ENCODE data around the gene DCDC2.
"Not testable (repeated sequence)": the region's sequence is repeated elsewhere in the genome, so short reads cannot be mapped to it uniquely, and the experiment has no call there.

Gene DCDC2

GRCh38 chr6:24323632-24324337 lies 34.1 kb downstream of the DCDC2 start:
- no peak for DNase-seq

GRCh38 chr6:24322924-24323323 lies 34.9 kb downstream of the DCDC2 start:
- no peak for DNase-seq

GRCh38 chr6:24322446-24322845 lies 35.4 kb downstream of the DCDC2 start:
- not testable (repeated sequence) for DNase-seq

- DNase-seq: no peak
These were observed 36.2 kb downstream of the DCDC2 start for GRCh38 chr6:24321538-24322162.

GRCh38 chr6:24313251-24314141 lies 44.4 kb downstream of the DCDC2 start:
- DNase-seq: no peak

GRCh38 chr6:24311775-24312174 lies 46.1 kb downstream of the DCDC2 start:
- not testable (repeated sequence) for DNase-seq

- no peak for DNase-seq
These were observed 50.0 kb downstream of the DCDC2 start for GRCh38 chr6:24307881-24308280.

GRCh38 chr6:24306936-24307335 lies 50.9 kb downstream of the DCDC2 start:
- DNase-seq: no peak

- DNase-seq: no peak
These were observed 51.8 kb downstream of the DCDC2 start for GRCh38 chr6:24306038-24306437.

GRCh38 chr6:24296944-24297343 lies 60.9 kb downstream of the DCDC2 start:
- DNase-seq: no peak

- DNase-seq: not testable (repeated sequence)
These were observed 64.0 kb downstream of the DCDC2 start for GRCh38 chr6:24293852-24294251.

GRCh38 chr6:24287239-24287638 lies 70.6 kb downstream of the DCDC2 start:
- DNase-seq: no peak

- DNase-seq: no peak
These were observed 73.9 kb downstream of the DCDC2 start for GRCh38 chr6:24284006-24284405.

GRCh38 chr6:24283043-24283985 lies 74.5 kb downstream of the DCDC2 start:
- DNase-seq: peak; percentile 96

- DNase-seq: peak; percentile 54
These were observed 83.3 kb downstream of the DCDC2 start for GRCh38 chr6:24274441-24275083.

- no peak for DNase-seq
These were observed 84.6 kb downstream of the DCDC2 start for GRCh38 chr6:24273096-24273870.

- DNase-seq: no peak
These were observed 85.3 kb downstream of the DCDC2 start for GRCh38 chr6:24272553-24272952.

- no peak for DNase-seq
These were observed 85.7 kb downstream of the DCDC2 start for GRCh38 chr6:24272148-24272547.

GRCh38 chr6:24270011-24270410 lies 87.8 kb downstream of the DCDC2 start:
- DNase-seq: no peak

- not testable (repeated sequence) for DNase-seq
These were observed 99.6 kb downstream of the DCDC2 start for GRCh38 chr6:24258214-24258613.

- DNase-seq: peak; percentile 45
These were observed 100.6 kb downstream of the DCDC2 start for GRCh38 chr6:24257282-24257681.

Measured in NCI-H748 treated with DMSO at 0.1 percent for 48 hours (cell line).